GM20000 (cell line): ENCODE results near the gene SETD1A.
A peak's percentile ranks its signal among the peaks of the same experiment; 100 is the strongest.

Experiments
- DNase-seq: peaks from one replicate; pipeline ENCODE4 v3.0.0; 2012; ENCODE audit warnings: low spot score
- TF ChIP-seq, protein P1 (sequence below): IDR thresholded peaks from 2 replicates; pipeline ENCODE4 v1.5.1; 2012; ENCODE audit warnings: mild to moderate bottlenecking, control low read depth; ENCODE audit errors: extremely low read depth, missing control alignments

The SETD1A gene

DNA sequence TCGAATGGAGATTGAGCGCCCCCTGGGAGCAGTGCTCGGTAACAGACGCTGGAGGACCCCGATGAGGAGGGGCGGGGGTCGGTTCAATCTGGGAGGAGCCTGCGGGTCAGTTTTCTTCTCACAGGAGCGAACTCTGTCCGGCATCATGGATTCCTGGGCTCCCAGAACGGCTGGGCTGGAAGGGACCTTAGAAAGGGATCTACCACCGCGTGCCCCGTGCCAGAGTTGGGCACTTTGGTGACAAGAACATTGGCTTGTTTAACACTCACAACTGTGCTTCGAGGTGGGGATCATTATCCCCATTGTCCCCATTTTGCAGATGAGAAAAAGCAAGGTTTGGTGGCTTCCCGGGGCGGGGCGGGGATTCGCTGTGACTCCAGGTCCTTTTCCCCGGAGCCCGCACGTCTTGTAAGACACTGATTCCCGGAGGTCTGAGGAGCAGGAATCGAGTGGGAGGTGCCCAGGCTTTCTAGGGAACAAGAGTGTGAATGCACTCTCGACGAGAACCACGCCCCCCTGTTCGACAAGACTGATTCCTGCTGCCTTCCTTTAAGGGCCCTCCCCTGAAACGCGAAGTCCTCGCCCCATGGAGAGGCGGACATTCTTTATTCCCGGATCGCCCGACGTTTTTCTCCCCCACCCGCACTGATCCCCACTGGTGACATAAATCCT, 35.7 kb upstream of the SETD1A start:
- DNase-seq = peak; percentile 80
- TF ChIP-seq, protein P1, sequence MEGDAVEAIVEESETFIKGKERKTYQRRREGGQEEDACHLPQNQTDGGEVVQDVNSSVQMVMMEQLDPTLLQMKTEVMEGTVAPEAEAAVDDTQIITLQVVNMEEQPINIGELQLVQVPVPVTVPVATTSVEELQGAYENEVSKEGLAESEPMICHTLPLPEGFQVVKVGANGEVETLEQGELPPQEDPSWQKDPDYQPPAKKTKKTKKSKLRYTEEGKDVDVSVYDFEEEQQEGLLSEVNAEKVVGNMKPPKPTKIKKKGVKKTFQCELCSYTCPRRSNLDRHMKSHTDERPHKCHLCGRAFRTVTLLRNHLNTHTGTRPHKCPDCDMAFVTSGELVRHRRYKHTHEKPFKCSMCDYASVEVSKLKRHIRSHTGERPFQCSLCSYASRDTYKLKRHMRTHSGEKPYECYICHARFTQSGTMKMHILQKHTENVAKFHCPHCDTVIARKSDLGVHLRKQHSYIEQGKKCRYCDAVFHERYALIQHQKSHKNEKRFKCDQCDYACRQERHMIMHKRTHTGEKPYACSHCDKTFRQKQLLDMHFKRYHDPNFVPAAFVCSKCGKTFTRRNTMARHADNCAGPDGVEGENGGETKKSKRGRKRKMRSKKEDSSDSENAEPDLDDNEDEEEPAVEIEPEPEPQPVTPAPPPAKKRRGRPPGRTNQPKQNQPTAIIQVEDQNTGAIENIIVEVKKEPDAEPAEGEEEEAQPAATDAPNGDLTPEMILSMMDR = peak; percentile 77

- TF ChIP-seq, protein P1 = no peak
- peak; percentile 94 for DNase-seq
Observed at GRCh38 chr16:30922420-30922959, 35.1 kb upstream of the SETD1A start.

DNA sequence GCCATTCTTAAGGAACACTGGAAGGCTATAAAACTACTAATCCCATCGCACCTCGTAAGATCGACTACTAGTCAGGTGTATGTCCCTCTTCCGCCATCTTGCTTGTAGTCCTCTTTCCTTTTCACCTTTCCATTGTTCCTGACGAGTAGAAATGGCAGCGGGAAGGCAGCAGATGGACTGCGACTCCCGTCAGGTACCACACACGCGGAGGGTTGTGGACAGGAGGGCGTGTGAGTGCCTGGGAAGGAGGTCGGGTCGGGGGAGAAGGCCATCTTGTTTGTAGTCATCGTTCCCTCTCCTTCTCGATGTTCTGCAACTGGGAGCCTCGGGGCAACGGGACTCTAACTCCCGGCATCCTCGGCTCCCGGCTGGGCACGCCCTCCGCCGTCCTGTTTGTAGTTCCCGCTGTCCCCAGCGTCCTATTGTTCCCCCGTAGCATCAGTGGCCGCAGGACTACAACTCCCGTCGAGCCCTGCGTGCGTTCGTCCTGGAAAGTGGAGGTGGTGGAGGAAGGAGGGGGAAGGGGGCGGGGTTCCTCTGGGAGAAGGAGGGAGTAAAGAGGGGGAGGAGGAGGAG, 34.5 kb upstream of the SETD1A start:
- DNase-seq = peak; percentile 97
- TF ChIP-seq, protein P1 = no peak

GRCh38 chr16:30923554-30924075, 33.9 kb upstream of the SETD1A start, which contains the start of gene FBXL19:
Gene FBXL19, plus strand, starts transcription at chr16:30923572. Its CDS starts 2,183 bp downstream, at chr16:30925755.
- no peak for DNase-seq

GRCh38 chr16:30924076-30924912, 33.3 kb upstream of the SETD1A start:
- peak; percentile 70 for DNase-seq
- TF ChIP-seq, protein P1 = no peak

More at GRCh38 chr16:30923554-30924075, 33.9 kb upstream of the SETD1A start, which contains the start of gene FBXL19:
- TF ChIP-seq, protein P1 = no peak

DNA sequence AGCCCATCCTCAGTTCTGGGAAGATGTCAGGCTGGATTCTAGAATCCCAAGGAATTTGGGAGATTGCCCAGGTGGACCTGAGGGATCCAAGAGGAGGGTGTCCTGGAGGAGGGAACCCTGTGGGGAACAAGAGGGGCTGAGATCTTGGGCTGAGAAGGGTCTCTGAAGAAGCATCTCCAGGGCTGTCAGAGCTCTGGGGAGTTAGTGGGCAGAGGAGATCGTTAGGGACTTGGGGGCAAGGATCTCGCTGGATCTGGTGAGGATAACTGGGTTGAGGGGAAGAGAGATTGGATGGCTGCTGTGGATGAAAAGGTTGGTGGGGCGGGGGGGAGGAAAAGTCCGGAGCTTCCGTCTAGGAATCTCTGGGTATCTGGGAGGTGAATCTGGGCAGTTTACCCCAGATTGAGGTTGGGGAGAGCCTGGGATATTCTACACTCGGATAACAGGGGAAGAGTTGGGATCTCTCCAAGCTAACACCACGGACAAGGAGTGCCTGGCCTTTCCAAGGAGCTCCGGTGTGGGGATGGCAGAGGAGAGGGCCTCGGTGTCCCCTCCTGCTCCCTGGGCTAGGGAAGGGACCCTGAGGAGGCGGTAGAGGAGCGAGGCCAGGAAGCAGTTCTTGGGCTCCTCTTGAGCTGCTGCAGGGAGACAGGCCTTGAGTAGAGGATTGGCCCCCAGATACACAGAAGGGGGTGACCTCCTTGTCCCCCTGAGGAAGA, 32.5 kb upstream of the SETD1A start:
- TF ChIP-seq, protein P1 = no peak
- DNase-seq = peak; percentile 45
